H1 (cell line): ENCODE results near the gene PPM1D. TPM values are rescaled to one million over a fixed set of nuclear protein-coding genes. Genes with fewer than 3 reads are reported as not detected.

ENCODE experiments used
- CTCF ChIA-PET: fragments of 300-600 bp; sonication (Branson Sonifier 250); formaldehyde crosslinking; loops from one replicate; lab custom pipeline; 2021; ENCODE audit not compliant: partially characterized antibody; lab: Charles Lee
- POLR2A ChIA-PET: fragments of 300-600 bp; sonication (Branson Sonifier 250); formaldehyde crosslinking; loops from one replicate; lab custom pipeline; 2021; ENCODE audit warnings: inconsistent platforms; ENCODE audit not compliant: partially characterized antibody; lab: Charles Lee
- DNase-seq, 2 experiments: peaks; one replicate each; pipeline versions ENCODE4 v3.0.0 to v3.0.0-alpha.2; 2010 to 2022; ENCODE audit warnings: low spot score in 2 of 2, low read depth in 1 of 2, mixed read lengths in 1 of 2
- FAIRE-seq: peaks from 2 replicates; lab custom pipeline; 2011; peaks lifted over from hg19 to GRCh38; lab: Jason Lieb, UNC
- H2AFZ ChIP-seq: 2 replicates; pipeline ENCODE4 v1.8.1; 2012; ENCODE audit warnings: low read length, inconsistent platforms
- H2AK5ac ChIP-seq: 2 replicates; pipeline ENCODE4 v1.6.1; 2013; ENCODE audit warnings: low read depth, low read length
- H2BK120ac ChIP-seq: replicated peaks from 2 replicates; pipeline ENCODE3; 2013; ENCODE audit warnings: low read depth, low read length, inconsistent platforms
- H2BK12ac ChIP-seq: 2 replicates; pipeline ENCODE4 v1.6.1; 2013; ENCODE audit warnings: low read depth, low read length
- H2BK15ac ChIP-seq: 2 replicates; pipeline ENCODE4 v1.6.1; 2013; ENCODE audit warnings: low read length
- H2BK20ac ChIP-seq: 2 replicates; pipeline ENCODE4 v1.6.1; 2013; ENCODE audit warnings: low read length
- H2BK5ac ChIP-seq: 2 replicates; pipeline ENCODE4 v1.6.1; 2013; ENCODE audit warnings: low read depth, low read length
- H3K14ac ChIP-seq: 2 replicates; pipeline ENCODE4 v1.6.1; 2013; ENCODE audit warnings: inconsistent platforms; ENCODE audit not compliant: insufficient read length
- H3K18ac ChIP-seq: 2 replicates; pipeline ENCODE4 v1.6.1; 2013; ENCODE audit warnings: low read length; ENCODE audit errors: extremely low read depth
- H3K23ac ChIP-seq: 2 replicates; pipeline ENCODE4 v1.6.1; 2013; ENCODE audit warnings: inconsistent platforms; ENCODE audit not compliant: insufficient read length
- H3K23me2 ChIP-seq: 2 replicates; pipeline ENCODE4 v1.6.1; 2013; ENCODE audit warnings: low read depth, low read length
- H3K27ac ChIP-seq: 2 replicates; pipeline ENCODE4 v1.6.1; 2011; ENCODE audit warnings: low read depth, low read length, inconsistent platforms
- H3K27me3 ChIP-seq, 4 experiments: replicated peaks in 1 of 4; 1 replicate in 1 of 4; 2 replicates in 3 of 4; pipeline versions ENCODE4 v1.6.1 to v1.8.1; 2011 to 2013; ENCODE audit warnings: low read length in 3 of 4, mild to moderate bottlenecking in 3 of 4, inconsistent platforms in 2 of 4, mixed read lengths in 2 of 4, moderate library complexity in 1 of 4; ENCODE audit not compliant: control insufficient read depth in 3 of 4, insufficient read depth in 3 of 4; ENCODE audit errors: extremely low read depth in 1 of 4
- H3K36me3 ChIP-seq, 4 experiments: 2 replicates each; pipeline versions ENCODE4 v1.6.1 to v1.8.1; 2011 to 2013; ENCODE audit warnings: mild to moderate bottlenecking in 4 of 4, low read length in 3 of 4, moderate library complexity in 2 of 4, control low read depth in 1 of 4, inconsistent platforms in 1 of 4; ENCODE audit not compliant: insufficient read depth in 4 of 4, control insufficient read depth in 2 of 4
- H3K4ac ChIP-seq: replicated peaks from 2 replicates; pipeline ENCODE3; 2013; ENCODE audit warnings: low read length, low read depth, mixed read lengths, inconsistent platforms; ENCODE audit not compliant: insufficient read length
- H3K4me1 ChIP-seq, 4 experiments: replicated peaks in 1 of 4; 1 replicate in 1 of 4; 2 replicates in 3 of 4; pipeline versions ENCODE4 v1.6.1 to v1.8.1; 2011 to 2013; ENCODE audit warnings: low read length in 3 of 4, inconsistent platforms in 2 of 4, mixed read lengths in 1 of 4; ENCODE audit not compliant: insufficient read depth in 4 of 4, control insufficient read depth in 3 of 4
- H3K4me2 ChIP-seq, 2 experiments: 2 replicates each; pipeline versions ENCODE4 v1.6.1 to v1.8.1; 2011 to 2013; ENCODE audit warnings: low read depth in 2 of 2, low read length in 2 of 2, control low read depth in 1 of 2, inconsistent platforms in 1 of 2, mild to moderate bottlenecking in 1 of 2; ENCODE audit not compliant: insufficient read depth in 1 of 2
- H3K4me3 ChIP-seq, 4 experiments: fragments of 200-600, 300-600 bp in 1 of 4; sonication (generic), shearing (Covaris generic), sonication (Bioruptor Twin) in 1 of 4; 2 replicates each; pipeline versions ENCODE4 v1.5.1 to v1.8.1; 2011 to 2016; ENCODE audit warnings: low read length in 4 of 4, low read depth in 3 of 4, control low read depth in 2 of 4, inconsistent platforms in 2 of 4, mild to moderate bottlenecking in 2 of 4, mixed read lengths in 1 of 4, moderate library complexity in 1 of 4; ENCODE audit not compliant: insufficient read depth in 2 of 4; ENCODE audit errors: extremely low read depth in 1 of 4
- H3K56ac ChIP-seq: replicated peaks from 2 replicates; pipeline ENCODE3; 2013; ENCODE audit warnings: low read depth, mild to moderate bottlenecking, mixed read lengths, low read length, inconsistent platforms; ENCODE audit not compliant: insufficient read length
- H3K79me1 ChIP-seq: 2 replicates; pipeline ENCODE4 v1.6.1; 2013; ENCODE audit warnings: low read depth, low read length, control low read depth
- H3K79me2 ChIP-seq, 2 experiments: 2 replicates each; pipeline versions ENCODE4 v1.6.1 to v1.8.1; 2012 to 2013; ENCODE audit warnings: low read length in 2 of 2, mild to moderate bottlenecking in 2 of 2, inconsistent platforms in 1 of 2; ENCODE audit not compliant: insufficient read depth in 2 of 2, control insufficient read depth in 1 of 2
- H3K9ac ChIP-seq, 4 experiments: replicated peaks in 1 of 4; 1 replicate in 1 of 4; 2 replicates in 3 of 4; pipeline versions ENCODE4 v1.6.1 to v1.8.1; 2011 to 2013; ENCODE audit warnings: low read depth in 3 of 4, low read length in 3 of 4, control low read depth in 2 of 4, mild to moderate bottlenecking in 2 of 4, moderate library complexity in 2 of 4, inconsistent platforms in 1 of 4; ENCODE audit errors: extremely low read depth in 1 of 4
- H3K9me3 ChIP-seq, 2 experiments: 2 replicates each; pipeline versions ENCODE4 v1.6.1 to v1.8.1; 2012 to 2013; ENCODE audit warnings: mild to moderate bottlenecking in 2 of 2, moderate library complexity in 2 of 2, control low read depth in 1 of 2, inconsistent platforms in 1 of 2, low read depth in 1 of 2, low read length in 1 of 2, mixed read lengths in 1 of 2; ENCODE audit not compliant: insufficient read depth in 2 of 2
- H4K20me1 ChIP-seq, 2 experiments: replicated peaks in 1 of 2; 2 replicates each; pipeline versions ENCODE3 to v1.8.1; 2011 to 2013; ENCODE audit warnings: inconsistent platforms in 2 of 2, low read length in 2 of 2, mild to moderate bottlenecking in 1 of 2; ENCODE audit not compliant: insufficient read depth in 2 of 2, control insufficient read depth in 1 of 2
- H4K5ac ChIP-seq: 2 replicates; pipeline ENCODE4 v1.6.1; 2013; ENCODE audit warnings: low read length, low read depth, mixed read lengths, inconsistent platforms; ENCODE audit not compliant: insufficient read length
- H4K8ac ChIP-seq: 2 replicates; pipeline ENCODE4 v1.8.0; 2013; ENCODE audit warnings: mild to moderate bottlenecking, moderate library complexity, low read length, inconsistent platforms; ENCODE audit not compliant: insufficient read depth; ENCODE audit errors: extremely low read depth
- H4K91ac ChIP-seq: replicated peaks from 2 replicates; pipeline ENCODE3; 2013; ENCODE audit warnings: low read length, mixed read lengths, inconsistent platforms; ENCODE audit not compliant: insufficient read length
- CBX5 ChIP-seq: fragments of 300-800, 300-1000 bp; sonication (generic); IDR thresholded peaks from 2 replicates; pipeline ENCODE4 v1.7.1; 2016; ENCODE audit warnings: antibody characterized with exemption, low read length, low read depth
- CHD1 ChIP-seq: IDR thresholded peaks from 2 replicates; pipeline ENCODE4 v1.6.1; 2012; ENCODE audit warnings: low read depth, low read length, improper control_type of control experiment
- CHD2 ChIP-seq: IDR thresholded peaks from 2 replicates; pipeline ENCODE4 v1.6.1; 2012; ENCODE audit warnings: low read length, improper control_type of control experiment
- CTBP2 ChIP-seq: IDR thresholded peaks from 2 replicates; pipeline ENCODE4 v1.7.0; 2011; ENCODE audit warnings: borderline replicate concordance, mild to moderate bottlenecking, moderate library complexity, mixed read lengths, low read length; ENCODE audit not compliant: insufficient read depth, insufficient read length
- EGR1 ChIP-seq: IDR thresholded peaks from 2 replicates; pipeline ENCODE4 v1.6.1; 2011; ENCODE audit warnings: low read depth, low read length, borderline replicate concordance
- JUND ChIP-seq: IDR thresholded peaks from 2 replicates; pipeline ENCODE4 v1.6.1; 2011; ENCODE audit warnings: mild to moderate bottlenecking, improper control_type of control experiment, low read length
- POLR2A ChIP-seq, 2 experiments: IDR thresholded peaks; 1 replicate in 1 of 2; 2 replicates in 1 of 2; pipeline ENCODE4 v1.6.1; 2011; ENCODE audit warnings: low read depth in 2 of 2, low read length in 2 of 2, mild to moderate bottlenecking in 2 of 2; ENCODE audit errors: control extremely low read depth in 1 of 2
- SIN3A ChIP-seq, 2 experiments: IDR thresholded peaks in 1 of 2; conservative IDR thresholded peaks in 1 of 2; 2 replicates each; pipeline ENCODE4 v1.6.1; 2011 to 2012; ENCODE audit warnings: low read length in 2 of 2, improper control_type of control experiment in 1 of 2, low read depth in 1 of 2, mild to moderate bottlenecking in 1 of 2
- SP1 ChIP-seq: IDR thresholded peaks from 2 replicates; pipeline ENCODE4 v1.6.1; 2011; ENCODE audit warnings: low read depth, low read length
- WGBS, 2 experiments: shearing (Covaris generic) in 1 of 2; methylation state at CpG; one replicate each; pipeline versions ENCODE4 v1.1.6 to v1.1.7; 2013 to 2015; ENCODE audit warnings: low lambda C conversion rate in 2 of 2, mixed read lengths in 2 of 2, inconsistent platforms in 1 of 2, low coverage in 1 of 2, missing lambda C conversion rate in 1 of 2; ENCODE audit not compliant: insufficient replicate concordance in 2 of 2, insufficient coverage in 1 of 2, insufficient read length in 1 of 2; ENCODE audit errors: extremely low coverage in 1 of 2, missing lambda C conversion rate in 1 of 2; 5-methylcytosine and 5-hydroxymethylcytosine counted together
- polyA plus RNA-seq, 7 experiments: library from polyadenylated mRNA; depleted of rRNA in 3 of 7; stranded (reverse) in 5 of 7; unstranded in 2 of 7; fragments of >200 nt in 5 of 7; fragments of 200-250 nt in 2 of 7; gene quantifications; 1 replicate in 5 of 7; 2 replicates in 1 of 7; 4 replicates in 1 of 7; pipeline versions ENCODE4 v1.2.1 to v1.2.3, GENCODE V29; 2011 to 2013; ENCODE audit warnings: missing spikeins in 2 of 7, mixed read lengths in 2 of 7
- total RNA-seq: library from RNA; stranded (reverse); fragmentation: NEBNext Ultra II Directional; extraction: Animal tissue kit (Norgen Biotek cat#: 25700); gene quantifications from 2 replicates; pipeline ENCODE4 v1.2.1, GENCODE V29; 2021
- TF ChIP-seq, protein P1 (sequence below), 3 experiments: IDR thresholded peaks; 1 replicate in 2 of 3; 2 replicates in 1 of 3; pipeline versions ENCODE4 v1.5.1 to v1.6.1; 2011; ENCODE audit warnings: low read length in 3 of 3, mild to moderate bottlenecking in 3 of 3, inconsistent platforms in 2 of 3, low read depth in 1 of 3, moderate library complexity in 1 of 3; ENCODE audit not compliant: insufficient read depth in 1 of 3; ENCODE audit errors: control extremely low read depth in 1 of 3
- TF ChIP-seq, protein P2 (sequence below): IDR thresholded peaks from 2 replicates; pipeline ENCODE4 v1.6.1; 2011; ENCODE audit warnings: low read length, improper control_type of control experiment

PPM1D gene
- total and polyA plus RNA-seq, 2 of the 8 experiments (the other 6 are each of a cell fraction or from before 2014, with no cell fraction given), result 5.0 to 16.7 TPM

DNA sequence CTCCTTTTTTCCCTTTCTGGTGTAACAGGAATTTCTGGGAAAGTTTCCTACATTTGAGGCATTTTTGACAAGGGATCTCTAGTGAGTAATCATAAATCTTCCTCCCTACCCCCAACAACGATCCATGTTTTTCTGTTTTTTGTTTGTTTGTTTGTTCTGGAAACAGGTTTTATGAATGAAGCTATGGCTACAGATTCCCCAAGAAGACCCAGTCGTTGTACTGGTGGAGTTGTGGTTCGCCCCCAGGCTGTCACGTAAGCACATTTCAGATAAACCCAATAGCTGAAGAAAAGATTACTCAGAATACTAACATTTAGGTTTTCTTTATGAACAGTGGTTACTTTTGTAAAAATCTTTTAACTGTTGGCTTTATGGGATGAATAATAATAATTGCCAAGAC lies 79.3 kb downstream of the PPM1D start:
- no peak overlapping the region for H4K91ac ChIP-seq
- ChIA-PET POLR2A (interaction anchor here (1.1 kb wide), 1 partner anchor 167 kb away, joined by 3 read pairs; no protein-coding TSS in a partner anchor), CTCF (interaction anchor here (0.6 to 0.8 kb wide), 2 partner anchors 9 to 64 kb away, joined by 3 to 4 read pairs; no protein-coding TSS in a partner anchor)
- TF ChIP-seq CHD2 (no peak), SP1 (no peak), POLR2A (IDR thresholded peaks at IDR 0.05; ENCODE audit: control extremely low read depth in 1 of 2, low read depth in 2 of 2, low read length in 2 of 2) (no peak), CHD1 (no peak), SIN3A (conservative IDR thresholded peaks at IDR 0.05 in 1 of 2, IDR thresholded peaks at IDR 0.05 in 1 of 2; ENCODE audit: low read depth in 1 of 2, low read length in 2 of 2) (no peak), JUND (no peak), EGR1 (no peak), CBX5 (no peak), CTBP2 (no peak)
- TF ChIP-seq, protein P1, sequence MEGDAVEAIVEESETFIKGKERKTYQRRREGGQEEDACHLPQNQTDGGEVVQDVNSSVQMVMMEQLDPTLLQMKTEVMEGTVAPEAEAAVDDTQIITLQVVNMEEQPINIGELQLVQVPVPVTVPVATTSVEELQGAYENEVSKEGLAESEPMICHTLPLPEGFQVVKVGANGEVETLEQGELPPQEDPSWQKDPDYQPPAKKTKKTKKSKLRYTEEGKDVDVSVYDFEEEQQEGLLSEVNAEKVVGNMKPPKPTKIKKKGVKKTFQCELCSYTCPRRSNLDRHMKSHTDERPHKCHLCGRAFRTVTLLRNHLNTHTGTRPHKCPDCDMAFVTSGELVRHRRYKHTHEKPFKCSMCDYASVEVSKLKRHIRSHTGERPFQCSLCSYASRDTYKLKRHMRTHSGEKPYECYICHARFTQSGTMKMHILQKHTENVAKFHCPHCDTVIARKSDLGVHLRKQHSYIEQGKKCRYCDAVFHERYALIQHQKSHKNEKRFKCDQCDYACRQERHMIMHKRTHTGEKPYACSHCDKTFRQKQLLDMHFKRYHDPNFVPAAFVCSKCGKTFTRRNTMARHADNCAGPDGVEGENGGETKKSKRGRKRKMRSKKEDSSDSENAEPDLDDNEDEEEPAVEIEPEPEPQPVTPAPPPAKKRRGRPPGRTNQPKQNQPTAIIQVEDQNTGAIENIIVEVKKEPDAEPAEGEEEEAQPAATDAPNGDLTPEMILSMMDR (IDR thresholded peaks at IDR 0.05; ENCODE audit: control extremely low read depth in 1 of 3, insufficient read depth in 1 of 3, low read depth in 1 of 3, low read length in 3 of 3), result no peak
- TF ChIP-seq, protein P2, sequence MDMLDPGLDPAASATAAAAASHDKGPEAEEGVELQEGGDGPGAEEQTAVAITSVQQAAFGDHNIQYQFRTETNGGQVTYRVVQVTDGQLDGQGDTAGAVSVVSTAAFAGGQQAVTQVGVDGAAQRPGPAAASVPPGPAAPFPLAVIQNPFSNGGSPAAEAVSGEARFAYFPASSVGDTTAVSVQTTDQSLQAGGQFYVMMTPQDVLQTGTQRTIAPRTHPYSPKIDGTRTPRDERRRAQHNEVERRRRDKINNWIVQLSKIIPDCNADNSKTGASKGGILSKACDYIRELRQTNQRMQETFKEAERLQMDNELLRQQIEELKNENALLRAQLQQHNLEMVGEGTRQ, result no peak

More for the DNA sequence above, 79.3 kb downstream of the PPM1D start:
- no peak for FAIRE-seq
- Histone ChIP-seq H3K23ac (no peak overlapping the region), H2BK120ac (no peak overlapping the region), H4K20me1 (no peaks in the 10 kb centered on the region), H3K79me2 (no peaks in the 10 kb centered on the region), H3K4me3 (no peak overlapping the region), H2BK20ac (no peak overlapping the region), H2BK5ac (no peak overlapping the region), H3K4ac (no peak overlapping the region), H3K23me2 (no peaks in the 10 kb centered on the region; the same call in 1 of the 2 replicates), H3K36me3 (no peaks in the 10 kb centered on the region), H3K9ac (no peak overlapping the region), H2AFZ (no peak overlapping the region), H3K56ac (no peak overlapping the region), H2BK12ac (no peak overlapping the region), H2AK5ac (no peak overlapping the region), H3K4me2 (no peak overlapping the region), H3K9me3 (no peaks in the 10 kb centered on the region), H3K4me1 (peaks cover 0 to 2% (median 0%) of the 10 kb centered on the region in 4 experiments; a peak in 4 of 7 replicates), H2BK15ac (no peak overlapping the region), H3K18ac (no peak overlapping the region), H3K27ac (no peak overlapping the region), H3K27me3 (no peaks in the 10 kb centered on the region), H3K14ac (no peak overlapping the region), H4K8ac (no peak overlapping the region), H3K79me1 (no peaks in the 10 kb centered on the region), H4K5ac (no peak overlapping the region)
- WGBS, 2 experiments, result 89% methylated on average over 4 of the region's 4 CpGs; no CpG with 5 or more reads in 1 of the 2 experiments
- no peak for DNase-seq
